GM18508 (cell line): ENCODE results near the gene ZNF112.
"Not testable (repeated sequence)": the region's sequence is repeated elsewhere in the genome, so short reads cannot be mapped to it uniquely, and the experiment has no call there.

Experiments used
- ATAC-seq: cut with Tn5 transposase; IDR thresholded peaks from one replicate; pipeline ENCODE4 v1.9.1; 2021; ENCODE audit warnings: moderate number of reproducible peaks; ENCODE audit not compliant: insufficient read depth, unreplicated experiment

Gene ZNF112

DNA sequence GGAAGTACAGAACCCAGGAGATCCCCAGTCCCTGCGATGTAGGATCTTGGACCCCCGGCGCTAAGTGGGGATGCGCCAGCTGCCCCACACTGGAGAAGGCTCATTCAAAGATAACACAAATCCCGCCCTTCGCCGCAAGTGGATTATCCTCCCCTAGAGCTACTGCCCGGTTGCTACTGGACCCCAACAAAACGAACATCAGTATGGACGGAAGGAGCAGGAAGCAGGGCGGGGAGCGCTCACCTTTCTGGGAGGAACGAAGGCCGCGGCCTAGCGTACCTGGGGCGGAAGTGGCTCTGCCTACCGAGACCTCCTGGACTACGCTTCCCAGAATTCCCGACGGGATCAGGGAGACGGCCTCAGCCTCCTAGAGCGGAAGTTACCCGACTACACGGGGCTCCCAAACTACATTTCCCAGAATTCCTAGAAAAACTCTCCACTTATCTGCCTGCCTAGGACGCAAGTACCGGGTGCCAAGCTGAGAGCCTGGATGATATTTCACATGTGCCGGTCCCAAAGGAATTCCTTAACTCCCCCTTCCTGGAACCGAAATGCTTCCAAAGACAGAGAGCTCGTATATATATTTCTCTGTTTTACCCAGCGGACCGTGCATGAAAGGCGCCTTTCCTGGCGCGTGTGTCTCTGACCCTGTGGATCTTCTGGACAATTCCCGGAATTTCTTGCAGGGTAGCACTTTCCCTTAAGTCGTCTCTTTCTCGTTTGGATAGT is at the start of gene ZNF112:
Gene ZNF112, minus strand, starts transcription at position 298 of the 729 bp plus-strand sequence. CDS start 16,141 bp downstream, outside the sequence.
- no peak for ATAC-seq

DNA sequence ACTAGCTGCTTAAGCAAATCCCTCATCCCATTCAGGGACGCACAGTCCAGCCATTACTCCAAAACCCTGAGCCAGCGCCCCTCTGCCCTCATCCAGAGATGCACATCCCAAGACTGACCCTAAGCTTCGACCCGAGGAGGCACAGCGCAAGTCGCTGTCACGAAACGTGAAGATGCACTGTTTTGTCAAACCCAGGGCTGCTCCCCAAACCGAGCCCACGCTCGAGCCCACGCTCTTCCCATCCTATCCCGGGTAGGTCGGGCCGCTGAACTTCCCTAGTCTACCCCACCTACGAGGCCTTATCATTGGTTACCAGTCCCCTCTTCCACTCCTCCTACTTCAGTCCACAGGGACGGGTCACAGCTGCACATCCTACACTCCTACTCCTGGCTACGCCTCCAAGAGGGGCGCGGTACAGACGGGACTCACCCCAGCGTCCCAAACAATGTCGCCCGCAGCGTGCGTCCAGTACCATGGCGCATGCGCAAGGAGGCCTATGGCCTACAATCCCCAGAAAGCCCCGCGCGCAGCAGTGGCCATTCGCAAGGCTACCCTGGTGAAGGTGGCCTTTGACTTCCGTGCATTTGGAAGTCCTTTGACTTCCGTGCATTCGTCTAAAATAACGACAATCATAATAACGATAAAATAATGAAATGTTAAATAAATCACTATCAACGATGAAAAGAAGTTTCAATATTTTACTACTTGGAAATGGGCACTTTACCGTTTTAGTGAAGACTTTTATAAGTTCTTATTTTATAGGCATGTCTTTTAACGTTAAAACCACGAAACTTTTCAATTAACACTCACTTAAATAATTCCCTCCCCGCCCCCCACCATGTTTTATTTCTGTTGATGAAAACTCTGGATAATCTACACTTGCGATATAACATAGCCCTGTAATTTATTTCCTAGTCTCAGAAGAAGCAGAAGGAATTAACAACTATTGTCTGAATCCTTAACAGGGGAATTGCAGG is 44.9 kb upstream of the ZNF112 start, which contains the start of gene ZNF285:
Gene ZNF285, minus strand, starts transcription at position 470 of the 977 bp plus-strand sequence. CDS start 4,395 bp downstream, outside the sequence.
- ATAC-seq: peak; percentile 72

DNA sequence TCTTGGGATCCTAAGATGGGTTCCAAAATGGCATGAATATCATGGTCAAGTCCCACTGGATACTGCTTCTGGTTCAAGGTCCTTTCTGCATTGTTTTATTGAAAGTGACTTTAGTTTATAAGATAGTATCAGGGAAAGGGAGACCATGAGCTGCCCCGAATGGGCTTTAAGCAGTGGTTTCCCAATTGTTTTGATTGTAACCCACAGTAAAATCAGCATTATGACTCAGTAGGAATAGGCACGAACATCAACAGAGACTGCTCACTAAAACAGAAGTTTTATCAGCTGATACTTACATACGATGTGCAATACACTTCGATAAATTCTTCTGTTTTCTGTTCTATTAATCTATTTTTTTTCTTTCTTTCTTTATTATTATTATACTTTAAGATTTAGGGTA is 32.8 kb upstream of the ZNF112 start:
- ATAC-seq: not testable (repeated sequence)

- ATAC-seq: no peak
These were observed 18.3 kb upstream of the ZNF112 start for GRCh38 chr19:44374789-44375188.

DNA sequence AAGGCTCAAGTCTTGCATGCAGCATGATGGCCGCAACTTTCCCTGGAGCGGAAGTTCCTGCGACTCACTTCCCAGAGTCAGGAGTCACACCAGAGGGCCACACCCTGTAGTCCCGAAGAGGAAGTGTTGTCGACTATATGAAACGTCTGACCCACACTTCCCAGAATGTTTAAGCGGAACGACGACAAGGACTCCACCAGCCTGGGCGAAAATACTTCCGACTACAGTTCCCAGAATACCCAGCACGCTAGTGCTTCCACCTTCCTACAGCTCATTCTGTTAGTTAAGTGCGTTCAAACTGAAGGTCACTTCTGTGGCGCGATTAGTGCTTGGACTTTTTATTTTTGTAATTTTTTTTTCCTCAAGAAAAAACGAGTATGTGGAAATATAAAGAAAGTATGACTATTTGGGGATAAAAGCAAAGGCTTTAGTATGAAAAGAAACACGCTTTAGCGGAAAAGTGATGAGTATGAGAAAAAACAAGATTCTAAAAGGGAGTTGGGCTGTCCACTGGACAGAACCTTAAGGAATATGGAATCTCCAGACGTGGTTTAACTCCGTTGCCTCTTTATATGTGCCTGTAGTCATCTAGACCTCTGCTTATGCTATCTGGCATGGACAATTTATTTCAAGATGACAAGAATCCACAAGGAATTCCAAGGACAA is 15.5 kb upstream of the ZNF112 start:
- no peak for ATAC-seq

GRCh38 chr19:44367024-44367423 is 10.5 kb upstream of the ZNF112 start:
- no peak for ATAC-seq

DNA sequence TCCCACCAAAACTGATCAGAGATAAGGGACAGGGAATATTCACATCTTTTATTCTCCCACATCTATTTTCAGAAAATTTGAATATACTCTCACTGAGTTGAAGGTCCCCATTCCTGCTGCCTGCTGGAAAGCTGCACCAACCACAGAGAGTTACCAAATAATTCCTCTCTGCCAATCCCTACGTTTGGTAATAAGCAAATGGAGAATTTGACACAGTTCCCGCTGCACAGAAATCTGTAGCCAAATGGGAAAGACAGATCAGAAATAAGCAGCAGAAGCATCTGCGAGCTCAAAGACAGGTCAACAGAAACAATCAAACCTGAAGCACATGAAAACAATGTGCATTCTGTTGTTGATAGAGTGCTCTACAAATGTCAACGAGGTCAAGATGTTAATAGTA is 9.9 kb downstream of the ZNF112 start:
- no peak for ATAC-seq

GRCh38 chr19:44345959-44346358 is 10.5 kb downstream of the ZNF112 start:
- ATAC-seq: no peak

- no peak for ATAC-seq
These were observed 12.2 kb downstream of the ZNF112 start for GRCh38 chr19:44344255-44344654.

DNA sequence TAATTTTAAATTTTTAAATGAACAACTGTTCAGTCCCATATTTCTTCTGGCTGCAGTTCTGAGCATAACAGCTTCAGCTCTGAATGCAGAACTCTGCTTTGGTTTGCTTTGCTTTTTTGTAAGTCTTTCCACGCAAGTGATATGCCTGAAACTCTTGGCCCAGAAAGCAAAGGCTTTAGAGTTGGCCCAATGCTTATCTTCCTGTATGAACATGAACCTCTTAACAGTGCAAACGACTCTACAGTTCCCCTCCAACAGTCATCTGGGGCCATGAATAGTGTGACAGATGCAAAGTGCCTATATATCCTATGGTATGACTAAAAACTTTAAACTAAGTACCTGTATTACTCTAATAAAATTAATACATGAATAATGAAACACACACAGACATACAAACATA is 14.7 kb downstream of the ZNF112 start:
- no peak for ATAC-seq

GRCh38 chr19:44334639-44335038 is 21.8 kb downstream of the ZNF112 start:
- not testable (repeated sequence) for ATAC-seq

DNA sequence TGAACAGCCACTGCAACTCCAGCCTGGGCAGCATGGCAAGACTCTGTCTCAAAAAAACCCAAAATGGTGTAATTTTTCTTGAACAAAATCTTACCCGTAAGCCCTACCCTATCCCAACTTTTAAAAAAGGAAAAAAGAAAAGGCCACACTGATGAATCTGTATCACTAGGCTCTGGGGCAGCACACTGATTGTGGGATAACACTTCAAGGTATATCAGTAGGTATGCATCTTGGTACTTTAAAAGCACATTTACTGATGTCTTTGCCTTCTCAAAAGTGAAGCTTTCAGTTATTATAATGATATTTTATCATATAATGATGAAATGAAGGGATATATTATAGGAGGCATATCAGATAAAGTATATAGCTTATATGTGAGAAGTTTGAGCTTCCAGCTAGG is 24.3 kb downstream of the ZNF112 start:
- ATAC-seq: no peak

DNA sequence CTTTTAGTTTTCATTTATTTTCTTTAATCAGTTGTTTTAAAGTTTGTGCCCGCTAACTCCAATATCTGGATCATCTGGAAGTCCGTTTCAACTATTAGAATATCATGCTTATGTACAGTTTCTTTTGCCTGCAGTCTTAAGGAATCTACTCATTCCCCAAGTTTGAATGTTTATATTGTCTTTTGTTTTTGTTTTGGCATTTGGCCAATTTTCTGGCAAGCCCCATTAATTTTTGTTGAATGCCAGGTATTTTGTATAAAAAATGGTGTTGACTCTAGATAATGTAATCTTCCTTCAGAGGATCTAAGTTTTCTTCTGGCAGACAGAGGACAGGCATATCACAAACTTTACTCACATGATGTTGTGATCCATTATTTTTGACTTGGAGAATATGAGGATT is 40.6 kb downstream of the ZNF112 start:
- ATAC-seq: no peak

DNA sequence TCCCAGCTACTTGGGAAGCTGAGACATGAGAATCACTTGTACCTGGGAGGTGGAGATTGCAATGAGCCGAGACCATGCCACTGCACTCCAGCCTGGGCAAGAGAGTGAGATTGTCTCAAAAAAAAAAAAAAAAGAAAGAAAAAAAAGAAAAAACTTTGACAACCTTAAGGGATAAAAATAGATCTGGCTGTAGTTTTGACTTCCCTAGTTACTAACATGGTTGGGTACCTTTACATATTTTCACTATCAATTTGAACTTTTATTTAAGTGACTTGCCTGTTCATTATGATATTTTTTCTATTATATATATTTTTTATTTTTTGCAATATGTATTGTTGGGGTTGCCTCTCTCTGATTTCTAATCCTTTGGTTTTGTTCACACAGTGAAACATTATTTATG is 43.2 kb downstream of the ZNF112 start:
- no peak for ATAC-seq

- ATAC-seq: no peak
These were observed 48.5 kb downstream of the ZNF112 start for GRCh38 chr19:44308011-44308410.

GRCh38 chr19:44306283-44306682 is 50.2 kb downstream of the ZNF112 start:
- no peak for ATAC-seq

- no peak for ATAC-seq
These were observed 51.0 kb downstream of the ZNF112 start for GRCh38 chr19:44305457-44305856.

- peak; percentile 65 for ATAC-seq
These were observed 51.8 kb downstream of the ZNF112 start, which contains the start of gene ZNF235 for GRCh38 chr19:44304659-44305193. ZNF235 (minus strand) TSS chr19:44305025; CDS start chr19:44303404, 1,621 bp downstream.

DNA sequence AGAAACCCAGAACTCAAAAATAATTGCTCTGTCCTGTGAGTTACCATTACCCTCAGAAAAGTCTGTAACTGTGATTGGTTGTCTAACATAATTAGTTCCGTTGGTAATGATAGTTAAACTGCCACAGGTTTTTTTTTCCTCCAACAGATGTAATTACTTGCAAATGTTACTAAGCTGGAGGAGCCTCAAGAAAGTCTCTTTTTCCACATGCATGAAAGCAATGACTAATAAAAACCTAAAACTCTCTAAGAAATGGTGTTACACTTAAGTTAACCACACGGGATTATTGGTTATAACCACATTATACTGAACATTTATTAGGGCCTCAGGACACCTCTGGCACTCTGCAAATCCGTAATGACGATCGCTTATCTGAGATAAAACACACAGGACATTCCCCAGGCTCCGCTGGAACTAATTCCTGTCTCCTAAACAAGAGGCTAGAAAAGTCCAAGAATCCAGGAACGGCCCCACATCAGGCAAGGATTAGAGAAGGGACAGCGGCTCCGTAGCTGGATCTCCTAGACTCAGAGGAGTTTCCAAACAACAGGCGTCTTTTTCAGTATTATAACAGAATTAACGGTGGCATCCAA is 52.4 kb downstream of the ZNF112 start:
- ATAC-seq: no peak

GRCh38 chr19:44303320-44303719 is 53.2 kb downstream of the ZNF112 start:
- ATAC-seq: no peak
